ENCODE data around the gene EFNB2.

DNA sequence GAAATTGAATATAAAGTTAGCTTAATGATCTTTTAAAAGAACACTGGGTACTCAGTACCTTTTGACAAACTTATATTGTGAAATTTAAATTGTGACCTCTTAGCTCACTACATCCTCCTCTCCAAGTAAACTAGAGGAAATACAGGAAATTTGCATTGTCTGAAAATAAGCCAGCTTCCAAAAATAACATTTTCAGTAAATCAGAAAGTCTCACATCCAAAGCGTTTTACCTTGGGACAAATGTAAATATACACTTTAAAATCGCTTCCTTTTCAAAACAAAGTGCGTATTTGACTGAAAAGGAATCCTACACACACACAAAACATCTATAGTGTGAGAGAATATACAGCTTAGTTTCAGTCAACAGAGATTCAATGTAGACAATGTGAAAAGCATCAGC is 2.1 kb upstream of the EFNB2 start:
- no peak for TF ChIP-seq POLR2A (IDR thresholded peaks at IDR 0.05)
- TF ChIP-seq, protein P1, sequence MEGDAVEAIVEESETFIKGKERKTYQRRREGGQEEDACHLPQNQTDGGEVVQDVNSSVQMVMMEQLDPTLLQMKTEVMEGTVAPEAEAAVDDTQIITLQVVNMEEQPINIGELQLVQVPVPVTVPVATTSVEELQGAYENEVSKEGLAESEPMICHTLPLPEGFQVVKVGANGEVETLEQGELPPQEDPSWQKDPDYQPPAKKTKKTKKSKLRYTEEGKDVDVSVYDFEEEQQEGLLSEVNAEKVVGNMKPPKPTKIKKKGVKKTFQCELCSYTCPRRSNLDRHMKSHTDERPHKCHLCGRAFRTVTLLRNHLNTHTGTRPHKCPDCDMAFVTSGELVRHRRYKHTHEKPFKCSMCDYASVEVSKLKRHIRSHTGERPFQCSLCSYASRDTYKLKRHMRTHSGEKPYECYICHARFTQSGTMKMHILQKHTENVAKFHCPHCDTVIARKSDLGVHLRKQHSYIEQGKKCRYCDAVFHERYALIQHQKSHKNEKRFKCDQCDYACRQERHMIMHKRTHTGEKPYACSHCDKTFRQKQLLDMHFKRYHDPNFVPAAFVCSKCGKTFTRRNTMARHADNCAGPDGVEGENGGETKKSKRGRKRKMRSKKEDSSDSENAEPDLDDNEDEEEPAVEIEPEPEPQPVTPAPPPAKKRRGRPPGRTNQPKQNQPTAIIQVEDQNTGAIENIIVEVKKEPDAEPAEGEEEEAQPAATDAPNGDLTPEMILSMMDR (IDR thresholded peaks at IDR 0.05) = no peak
